HG03108 (cell line): Measurements from ENCODE around the gene VPS45.

ENCODE experiments used
- ATAC-seq: cut with Tn5 transposase; IDR thresholded peaks from one replicate; pipeline ENCODE4 v1.9.1; 2021; ENCODE audit warnings: moderate library complexity; ENCODE audit not compliant: unreplicated experiment

VPS45 gene

DNA sequence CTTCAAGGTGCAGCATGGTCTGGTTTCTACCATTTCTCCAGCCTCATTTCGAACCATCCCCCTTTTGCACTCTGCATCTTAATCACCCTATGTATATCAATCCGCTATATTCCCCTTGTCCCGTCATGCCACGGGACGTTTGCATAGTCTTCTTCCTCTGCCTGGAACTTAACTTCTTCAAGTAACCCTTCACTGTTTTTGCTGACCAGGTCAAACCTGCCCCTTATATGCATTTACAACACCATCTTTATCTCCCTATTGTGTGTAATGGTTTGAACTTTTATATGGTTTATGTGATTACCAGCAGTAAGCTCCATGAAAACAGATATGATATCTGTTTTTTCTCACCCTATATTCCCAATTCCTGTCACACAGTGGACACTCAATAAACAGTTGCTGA lies 2.3 kb downstream of the VPS45 start:
- no peak for ATAC-seq

DNA sequence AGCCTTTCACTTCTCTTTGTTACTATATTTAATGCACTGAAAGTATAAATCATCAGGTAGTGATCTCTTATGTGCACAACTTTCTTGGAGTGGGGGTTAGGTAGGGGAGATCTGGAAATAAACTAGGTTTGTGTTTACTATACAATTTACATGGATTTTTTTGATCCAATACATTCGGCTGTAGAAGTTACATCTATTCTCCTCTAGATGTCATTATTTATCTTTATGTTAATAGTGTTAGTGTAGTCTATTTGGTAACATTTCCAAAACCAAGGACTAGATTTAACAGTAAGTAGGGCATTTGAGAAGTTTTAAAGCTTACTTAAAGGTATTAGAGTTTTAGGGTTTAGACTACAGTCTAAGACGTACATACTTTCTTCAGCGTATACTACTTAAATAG lies 5.4 kb downstream of the VPS45 start:
- no peak for ATAC-seq

- no peak for ATAC-seq
These were observed 5.9 kb downstream of the VPS45 start for GRCh38 chr1:150073516-150073915.

DNA sequence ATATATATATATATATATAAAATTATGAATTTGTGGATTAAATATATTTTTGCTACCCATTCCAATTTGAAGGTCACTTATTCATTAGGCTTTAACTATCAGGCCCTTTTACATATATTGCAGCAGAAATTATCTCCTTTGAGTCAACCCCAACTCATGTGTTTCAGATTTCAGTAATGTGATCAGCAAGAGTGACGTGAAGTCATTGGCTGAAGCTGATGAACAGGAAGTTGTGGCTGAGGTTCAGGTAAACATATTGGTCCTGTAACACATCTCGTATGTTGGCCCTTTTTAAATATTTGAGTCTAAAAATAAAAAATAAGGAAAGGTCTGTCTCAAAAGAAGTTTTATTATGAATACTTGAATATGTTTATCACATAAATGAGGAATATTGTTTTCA lies 8.5 kb downstream of the VPS45 start:
- ATAC-seq, result no peak

GRCh38 chr1:150076985-150077384 lies 9.4 kb downstream of the VPS45 start:
- no peak for ATAC-seq

GRCh38 chr1:150080784-150081183 lies 13.2 kb downstream of the VPS45 start:
- no peak for ATAC-seq

DNA sequence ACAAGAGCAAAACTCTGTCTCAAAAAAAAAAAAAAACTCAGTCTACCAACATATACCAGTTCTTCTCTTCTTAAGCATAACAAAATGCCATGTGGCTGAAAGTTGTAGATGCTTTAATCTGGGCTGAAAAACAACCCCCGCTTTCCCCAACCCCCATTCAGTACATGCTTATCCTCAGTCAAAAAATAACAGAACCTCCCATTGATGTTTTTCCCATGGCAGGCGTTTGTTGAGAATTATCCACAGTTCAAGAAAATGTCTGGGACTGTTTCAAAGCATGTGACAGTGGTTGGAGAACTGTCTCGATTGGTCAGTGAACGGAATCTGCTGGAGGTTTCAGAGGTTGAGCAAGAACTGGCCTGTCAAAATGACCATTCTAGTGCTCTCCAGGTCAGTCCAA lies 14.9 kb downstream of the VPS45 start:
- ATAC-seq, result no peak

GRCh38 chr1:150083907-150084306 lies 16.3 kb downstream of the VPS45 start:
- no peak for ATAC-seq

DNA sequence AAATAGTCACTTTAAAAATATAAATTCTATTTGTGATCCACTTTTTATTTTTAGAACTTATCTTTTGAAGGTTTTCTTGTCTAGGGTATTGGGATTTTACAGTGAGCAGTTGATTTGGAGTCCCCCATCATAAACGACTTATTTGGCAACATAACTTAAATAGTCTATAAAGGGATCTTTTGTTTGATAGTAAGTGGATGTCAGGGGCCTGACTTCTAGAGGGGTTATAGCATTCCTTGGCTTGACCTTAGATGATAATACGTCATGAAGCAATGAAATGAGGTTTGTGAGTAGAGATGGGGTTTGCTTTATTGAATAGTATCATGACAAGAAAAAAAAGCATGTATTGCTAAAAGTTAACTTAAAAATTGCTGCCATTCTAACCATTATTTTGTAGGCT lies 17.8 kb downstream of the VPS45 start:
- ATAC-seq, result no peak

GRCh38 chr1:150087415-150087814 lies 19.8 kb downstream of the VPS45 start:
- ATAC-seq, result no peak

- no peak for ATAC-seq
These were observed 22.4 kb downstream of the VPS45 start for GRCh38 chr1:150089846-150090520.

DNA sequence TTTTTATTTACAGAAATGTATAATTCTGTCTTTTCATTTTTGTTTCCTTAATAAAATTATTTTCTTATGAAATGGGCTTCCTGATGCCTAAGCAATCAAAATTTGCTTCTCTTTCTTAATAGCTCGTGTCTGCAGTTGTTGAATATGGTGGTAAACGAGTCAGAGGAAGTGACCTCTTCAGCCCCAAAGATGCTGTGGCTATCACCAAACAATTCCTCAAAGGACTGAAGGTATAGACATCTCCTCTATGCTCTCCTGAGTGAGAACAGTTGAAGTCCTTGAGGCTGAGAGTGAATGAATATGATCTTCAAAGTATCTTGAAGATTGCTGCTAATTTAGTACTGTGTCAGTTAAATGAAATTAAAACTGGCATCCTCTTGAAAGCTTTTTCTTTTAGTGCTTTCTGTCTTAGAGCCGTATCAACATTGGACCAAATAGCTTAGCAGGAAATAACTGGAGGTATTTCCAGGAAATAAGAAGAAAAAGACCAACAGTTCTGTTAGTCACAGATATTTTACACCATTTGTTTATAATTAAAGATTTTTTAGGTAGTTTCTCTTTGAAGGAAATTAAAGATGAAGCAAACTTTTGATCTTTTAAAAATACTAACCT lies 24.7 kb downstream of the VPS45 start:
- ATAC-seq, result no peak

- ATAC-seq, result no peak
These were observed 26.2 kb downstream of the VPS45 start for GRCh38 chr1:150093805-150094204.

DNA sequence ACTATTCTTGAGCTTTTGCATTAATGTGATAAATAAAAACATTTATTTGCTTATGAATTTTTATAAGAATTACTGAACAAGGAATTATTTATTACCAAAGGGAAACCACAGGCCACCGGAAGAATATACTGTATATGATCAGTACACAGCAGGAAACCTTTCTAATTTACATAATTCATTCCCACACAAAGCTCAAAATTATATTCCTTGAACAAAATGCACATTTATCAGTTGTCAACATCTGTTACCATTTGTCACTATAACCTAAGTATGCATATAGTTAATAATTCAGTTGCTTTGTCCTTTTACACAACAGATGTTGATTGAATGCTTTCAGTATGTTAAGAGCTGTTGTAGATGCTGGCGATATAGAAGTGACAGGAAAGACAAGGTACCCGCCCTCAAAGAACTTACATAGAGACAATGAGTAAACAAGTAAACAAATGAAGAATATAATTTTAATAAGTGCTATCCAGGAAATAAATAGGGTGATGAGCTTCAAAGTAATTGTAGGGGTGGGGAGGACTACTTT lies 27.2 kb downstream of the VPS45 start:
- ATAC-seq, result no peak

DNA sequence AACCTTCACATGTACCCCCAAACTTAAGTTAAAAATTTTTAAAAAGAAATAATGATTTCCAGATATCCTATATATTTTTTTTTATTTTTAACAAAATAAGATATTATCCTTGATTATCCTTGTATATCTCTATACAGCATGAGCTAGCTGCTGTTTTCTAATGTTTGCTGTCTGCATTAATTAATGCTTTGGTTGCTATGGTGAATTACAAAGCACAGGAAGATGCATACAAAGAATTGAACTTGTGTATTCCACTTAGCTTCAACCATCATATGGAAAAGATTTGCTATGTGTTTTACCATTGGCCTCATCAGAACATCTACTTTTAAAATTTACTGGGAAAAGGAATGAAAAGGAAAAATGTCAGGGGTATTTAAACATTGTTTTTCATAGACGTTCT lies 35.4 kb downstream of the VPS45 start:
- ATAC-seq, result no peak

DNA sequence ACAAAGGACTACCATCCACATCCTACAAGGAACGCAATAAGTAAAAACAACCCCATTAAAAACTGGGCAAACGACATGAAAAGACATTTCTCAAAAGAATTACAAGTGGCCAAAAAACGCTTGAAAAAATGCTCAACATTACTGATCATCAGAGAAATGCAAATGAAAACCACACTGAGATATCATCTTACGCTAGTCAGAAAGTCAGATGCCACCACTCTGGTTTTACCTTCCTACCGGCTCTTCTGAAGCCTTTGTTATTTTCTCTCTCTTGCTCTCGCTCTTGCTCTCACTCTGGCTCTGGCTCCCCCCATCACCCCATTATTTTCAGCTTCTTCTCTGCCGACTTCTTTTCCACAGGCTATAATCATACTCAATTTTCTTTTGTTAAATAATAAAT lies 38.8 kb downstream of the VPS45 start:
- ATAC-seq, result no peak

GRCh38 chr1:150109586-150109985 lies 42.0 kb downstream of the VPS45 start:
- ATAC-seq, result no peak

- no peak for ATAC-seq
These were observed 42.5 kb downstream of the VPS45 start for GRCh38 chr1:150110116-150110515.

DNA sequence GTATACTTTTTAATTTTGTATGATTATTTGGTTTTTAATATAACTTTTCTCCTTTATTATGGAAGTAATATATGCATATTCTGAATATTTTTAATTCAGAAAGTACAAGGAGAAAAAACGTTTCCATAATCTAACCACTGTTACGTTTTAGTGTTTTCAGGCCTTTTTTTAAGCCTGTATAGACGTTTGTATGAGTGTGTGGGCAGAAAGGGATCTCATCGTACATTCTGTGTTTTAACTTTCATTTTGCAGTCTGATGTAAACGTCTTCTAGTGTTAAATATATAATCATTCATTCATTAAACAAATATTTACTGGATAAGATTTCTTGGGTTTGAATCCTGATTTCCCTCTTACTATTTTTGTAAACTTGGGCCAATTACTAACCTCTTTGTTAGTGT lies 44.1 kb downstream of the VPS45 start:
- no peak for ATAC-seq

GRCh38 chr1:150115121-150115520 lies 47.5 kb downstream of the VPS45 start:
- ATAC-seq, result no peak

GRCh38 chr1:150118716-150119115 lies 51.1 kb downstream of the VPS45 start:
- ATAC-seq, result no peak

DNA sequence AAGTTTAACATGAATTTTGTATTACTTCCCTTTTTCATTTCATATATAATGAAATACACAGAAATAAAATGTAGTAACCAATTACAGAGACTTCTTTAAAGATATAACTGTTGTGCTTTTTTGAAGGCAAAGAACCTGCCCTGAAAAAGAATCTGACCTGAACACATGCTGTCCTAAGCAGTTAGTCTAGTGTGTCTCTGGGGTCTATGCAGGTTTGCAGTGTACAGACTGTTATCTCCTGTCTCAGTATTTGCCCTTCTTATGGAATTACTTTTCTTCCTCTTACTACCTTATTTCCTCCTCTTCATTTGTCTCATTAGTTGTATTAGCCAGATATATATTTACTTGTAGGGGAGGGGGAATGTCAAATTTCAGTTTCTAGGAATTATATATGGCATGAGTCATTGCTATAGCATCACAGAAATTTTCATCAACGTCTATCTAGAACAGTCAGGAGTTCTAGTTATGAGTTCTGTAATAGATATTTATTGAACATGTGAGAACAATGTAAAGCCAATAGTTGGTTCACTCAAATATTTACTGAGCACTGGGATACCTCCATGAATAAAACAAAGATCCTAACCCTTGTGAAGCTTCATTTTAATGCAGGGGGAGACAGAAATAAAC lies 53.8 kb downstream of the VPS45 start:
- no peak for ATAC-seq
